KMS-11 (cell line): ENCODE data around the gene DDX54.

Experiments
- H2AFZ ChIP-seq: fragments of 200-600 bp; sonication (generic); 2 replicates; pipeline ENCODE4 v1.6.1; 2016; ENCODE audit warnings: antibody characterized with exemption, mixed run types, low read depth
- H3K27ac ChIP-seq: fragments of 200-600 bp; sonication (generic); 2 replicates; pipeline ENCODE4 v1.6.1; 2016; ENCODE audit warnings: mild to moderate bottlenecking, mixed run types
- H3K27me3 ChIP-seq: fragments of 200-600 bp; sonication (generic); 2 replicates; pipeline ENCODE4 v1.6.1; 2017; ENCODE audit warnings: mild to moderate bottlenecking, low read depth, mixed run types, moderate library complexity; ENCODE audit not compliant: insufficient read depth
- H3K36me3 ChIP-seq: fragments of 200-600 bp; sonication (generic); 2 replicates; pipeline ENCODE4 v1.6.1; 2017; ENCODE audit warnings: mild to moderate bottlenecking, mixed run types; ENCODE audit not compliant: insufficient read depth
- H3K4me1 ChIP-seq: fragments of 200-600 bp; sonication (generic); 2 replicates; pipeline ENCODE4 v1.6.1; 2016; ENCODE audit warnings: mild to moderate bottlenecking, low read depth, mixed run types; ENCODE audit not compliant: poor library complexity, severe bottlenecking
- H3K4me2 ChIP-seq: fragments of 200-600 bp; sonication (generic); 2 replicates; pipeline ENCODE4 v1.7.0; 2016; ENCODE audit warnings: mild to moderate bottlenecking, mixed run types
- H3K4me3 ChIP-seq: fragments of 200-600 bp; sonication (generic); IDR thresholded peaks from 2 replicates; pipeline ENCODE4 v1.6.1; 2017; ENCODE audit warnings: low read depth, low read length, mixed read lengths; ENCODE audit not compliant: insufficient read depth
- H3K79me2 ChIP-seq: fragments of 200-600 bp; sonication (generic); 2 replicates; pipeline ENCODE4 v1.6.1; 2016; ENCODE audit warnings: low read depth, mixed run types; ENCODE audit not compliant: insufficient read depth
- H3K9ac ChIP-seq: fragments of 200-600 bp; sonication (generic); 2 replicates; pipeline ENCODE4 v1.6.1; 2016; ENCODE audit warnings: mild to moderate bottlenecking, mixed run types
- H4K20me1 ChIP-seq: fragments of 200-600 bp; sonication (generic); 2 replicates; pipeline ENCODE4 v1.6.1; 2016; ENCODE audit warnings: mild to moderate bottlenecking, mixed run types; ENCODE audit not compliant: insufficient read depth
- TF ChIP-seq, protein P1 (sequence below): fragments of 200-600 bp; sonication (generic); conservative IDR thresholded peaks from 2 replicates; pipeline ENCODE4 v1.6.1; 2017; ENCODE audit warnings: low read depth, mild to moderate bottlenecking, antibody characterized with exemption, low read length, moderate library complexity, mixed read lengths

Gene DDX54

DNA sequence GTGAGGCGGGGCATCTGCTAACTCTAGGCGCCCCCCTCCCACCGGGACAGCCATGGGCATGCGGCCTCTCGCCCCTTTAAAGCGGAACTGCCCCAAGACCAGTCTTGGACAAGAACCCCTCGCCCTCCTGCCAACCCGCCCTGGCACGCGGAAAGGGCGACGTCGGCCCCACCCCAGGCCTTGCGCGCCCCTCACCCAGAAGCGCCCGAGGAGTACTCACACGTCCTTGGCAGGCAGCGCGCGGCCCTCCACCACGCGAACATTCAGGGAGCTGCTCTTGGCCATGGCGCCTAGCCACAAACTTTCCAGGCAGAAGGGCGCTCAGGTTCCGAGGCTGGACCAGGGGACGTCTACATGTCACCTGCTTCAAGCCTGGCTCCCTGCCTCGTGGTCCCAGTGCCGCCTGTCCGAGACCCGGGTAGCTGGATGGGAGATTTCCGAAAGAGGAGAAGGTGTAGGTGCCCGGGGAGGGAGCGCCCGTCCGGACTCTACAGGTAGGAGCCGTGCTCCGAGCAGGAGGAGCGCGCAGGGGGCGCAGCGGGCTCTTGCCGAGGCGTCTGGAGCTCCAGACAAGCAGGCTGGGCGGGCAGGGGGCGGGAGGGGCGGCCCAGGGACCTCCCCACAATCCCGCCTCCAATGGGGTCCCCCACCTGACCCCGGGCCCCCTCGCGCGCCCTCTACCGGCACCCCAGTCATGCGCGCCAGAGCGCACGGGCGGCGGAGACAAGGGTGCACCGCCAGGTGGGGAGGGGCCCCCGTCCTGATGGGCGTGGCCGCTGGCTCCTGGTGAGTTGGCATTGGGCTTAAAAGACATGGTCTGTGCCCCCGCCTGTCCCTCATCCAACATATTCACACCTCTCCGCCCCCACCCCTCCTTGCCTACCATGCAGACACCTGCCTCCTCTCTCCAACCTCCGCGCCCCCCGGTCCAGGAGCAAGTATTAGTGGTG, 49.8 kb downstream of the DDX54 start, which contains the start of gene RASAL1:
Gene RASAL1, minus strand, starts transcription at position 584 of the 950 bp plus-strand sequence. Its CDS starts 299 bp downstream, at position 285.
- H3K4me2 ChIP-seq: peak within 1 kb of the TSS; percentile 29; the same call in 1 of the 2 replicates
- H2AFZ ChIP-seq: no peak within 1 kb of the TSS; the same call in 1 of the 2 replicates
- peaks cover 14% of the 10 kb centered on the region for H3K4me1 ChIP-seq
- TF ChIP-seq, protein P1, sequence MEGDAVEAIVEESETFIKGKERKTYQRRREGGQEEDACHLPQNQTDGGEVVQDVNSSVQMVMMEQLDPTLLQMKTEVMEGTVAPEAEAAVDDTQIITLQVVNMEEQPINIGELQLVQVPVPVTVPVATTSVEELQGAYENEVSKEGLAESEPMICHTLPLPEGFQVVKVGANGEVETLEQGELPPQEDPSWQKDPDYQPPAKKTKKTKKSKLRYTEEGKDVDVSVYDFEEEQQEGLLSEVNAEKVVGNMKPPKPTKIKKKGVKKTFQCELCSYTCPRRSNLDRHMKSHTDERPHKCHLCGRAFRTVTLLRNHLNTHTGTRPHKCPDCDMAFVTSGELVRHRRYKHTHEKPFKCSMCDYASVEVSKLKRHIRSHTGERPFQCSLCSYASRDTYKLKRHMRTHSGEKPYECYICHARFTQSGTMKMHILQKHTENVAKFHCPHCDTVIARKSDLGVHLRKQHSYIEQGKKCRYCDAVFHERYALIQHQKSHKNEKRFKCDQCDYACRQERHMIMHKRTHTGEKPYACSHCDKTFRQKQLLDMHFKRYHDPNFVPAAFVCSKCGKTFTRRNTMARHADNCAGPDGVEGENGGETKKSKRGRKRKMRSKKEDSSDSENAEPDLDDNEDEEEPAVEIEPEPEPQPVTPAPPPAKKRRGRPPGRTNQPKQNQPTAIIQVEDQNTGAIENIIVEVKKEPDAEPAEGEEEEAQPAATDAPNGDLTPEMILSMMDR: 0 out of 2 replicates have a peak, but pooled peaks have one; percentile 13
- H3K79me2 ChIP-seq: no peaks in the 10 kb centered on the region
- H3K27me3 ChIP-seq: no peaks in the 10 kb centered on the region
- H4K20me1 ChIP-seq: no peaks in the 10 kb centered on the region
- H3K27ac ChIP-seq: no peak within 1 kb of the TSS
- no peak within 1 kb of the TSS for H3K4me3 ChIP-seq
- no peak within 1 kb of the TSS; the same call in 1 of the 2 replicates for H3K9ac ChIP-seq
- no peaks in the 10 kb centered on the region for H3K36me3 ChIP-seq

DNA sequence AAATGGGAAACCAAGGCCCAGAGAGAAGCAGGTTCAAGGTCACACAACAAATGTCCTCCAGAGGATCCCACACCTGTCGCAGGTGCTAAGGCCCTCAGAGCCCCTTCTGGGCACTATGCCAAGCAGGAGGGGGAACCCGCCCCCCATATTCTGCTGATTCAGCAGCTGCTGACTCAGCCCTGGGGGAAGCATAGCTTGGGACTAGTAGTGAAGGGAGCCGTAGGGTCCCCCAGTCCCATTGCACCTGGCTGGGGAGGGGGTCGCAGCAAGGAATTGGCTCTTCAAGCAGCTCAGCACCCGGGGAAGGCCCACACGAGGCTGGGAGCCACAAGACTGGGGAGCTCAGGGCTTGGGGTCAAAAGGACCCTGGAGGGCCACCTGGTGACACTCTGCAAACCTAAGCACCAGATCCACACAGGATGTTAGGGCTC, 50.7 kb downstream of the DDX54 start:
- Histone ChIP-seq H3K4me1 (peaks cover 14% of the 10 kb centered on the region), H4K20me1 (no peaks in the 10 kb centered on the region), H3K9ac (no peak overlapping the region; the same call in 1 of the 2 replicates), H3K27ac (no peak overlapping the region), H3K4me3 (no peak overlapping the region), H3K79me2 (no peaks in the 10 kb centered on the region), H3K27me3 (no peaks in the 10 kb centered on the region), H3K36me3 (no peaks in the 10 kb centered on the region), H3K4me2 (peak overlapping the region; percentile 29; the same call in 1 of the 2 replicates), H2AFZ (no peak overlapping the region)
- TF ChIP-seq, protein P1: no peak

DNA sequence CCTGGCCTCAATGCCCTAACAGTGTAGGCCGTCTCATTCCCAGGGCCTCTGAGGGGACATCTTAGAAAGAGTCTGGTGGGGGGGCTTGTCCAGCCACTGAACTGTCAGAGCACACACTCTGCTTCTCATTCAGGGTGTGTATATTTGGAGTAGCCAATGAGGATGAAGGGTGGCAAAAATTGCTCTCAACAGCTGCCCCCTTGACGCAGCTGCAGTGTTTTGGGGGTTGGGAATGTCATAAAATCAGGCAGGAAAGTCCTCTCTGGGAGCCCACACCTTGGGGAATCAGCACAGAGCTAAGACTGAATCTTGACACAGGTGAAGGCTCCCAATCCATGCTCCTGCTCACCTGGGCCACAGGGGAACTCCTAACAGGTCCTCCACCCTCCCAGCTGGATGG, 51.2 kb downstream of the DDX54 start:
- no peak overlapping the region for H3K4me3 ChIP-seq
- H3K4me1 ChIP-seq: peaks cover 14% of the 10 kb centered on the region
- no peaks in the 10 kb centered on the region for H3K79me2 ChIP-seq
- H3K4me2 ChIP-seq: no peak overlapping the region
- H3K27ac ChIP-seq: no peak overlapping the region
- no peak overlapping the region for H3K9ac ChIP-seq
- TF ChIP-seq, protein P1: no peak
- H3K36me3 ChIP-seq: no peaks in the 10 kb centered on the region
- no peak overlapping the region for H2AFZ ChIP-seq
- no peaks in the 10 kb centered on the region for H4K20me1 ChIP-seq
- no peaks in the 10 kb centered on the region for H3K27me3 ChIP-seq

DNA sequence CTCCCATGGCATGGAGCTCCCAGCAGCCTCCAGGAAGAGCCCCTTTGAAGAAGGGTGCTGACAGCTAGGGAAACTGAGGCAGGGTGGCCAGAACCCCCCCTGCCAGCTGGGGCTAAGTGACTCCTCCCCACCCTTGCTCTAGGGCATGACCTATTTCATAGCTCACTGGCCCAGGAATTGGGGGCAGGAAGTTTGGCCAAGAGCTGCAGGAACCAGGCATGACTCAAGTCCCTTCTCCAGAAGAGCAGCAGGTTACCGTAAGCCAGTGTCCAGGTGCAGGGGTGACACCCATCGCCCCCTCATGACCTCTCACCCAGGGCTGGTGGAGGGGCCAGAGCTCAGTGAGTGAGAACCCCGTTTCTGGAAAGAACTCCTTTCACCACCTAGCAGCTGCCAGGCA, 51.6 kb downstream of the DDX54 start:
- Histone ChIP-seq H2AFZ (no peak overlapping the region), H3K4me1 (peaks cover 14% of the 10 kb centered on the region), H3K79me2 (no peaks in the 10 kb centered on the region), H3K36me3 (no peaks in the 10 kb centered on the region), H3K27me3 (no peaks in the 10 kb centered on the region), H3K9ac (no peak overlapping the region), H3K4me2 (no peak overlapping the region), H3K27ac (no peak overlapping the region), H4K20me1 (no peaks in the 10 kb centered on the region), H3K4me3 (no peak overlapping the region)
- TF ChIP-seq, protein P1: no peak
